ENCODE results near the gene CLRN1. TPM values are rescaled to one million over a fixed set of nuclear protein-coding genes. Genes with fewer than 3 reads are reported as not detected.

Gene CLRN1
- total RNA-seq, 4 donors from 2014 or later: not detected

GRCh38 chr3:150978566-150979148, 6.1 kb upstream of the CLRN1 start:
- TF ChIP-seq POLR2AphosphoS5 (IDR thresholded peaks at IDR 0.05): no peak
- no peak for TF ChIP-seq POLR2A (IDR thresholded peaks at IDR 0.05)
- no peak for TF ChIP-seq EP300 (IDR thresholded peaks at IDR 0.05)
- TF ChIP-seq, protein P1, sequence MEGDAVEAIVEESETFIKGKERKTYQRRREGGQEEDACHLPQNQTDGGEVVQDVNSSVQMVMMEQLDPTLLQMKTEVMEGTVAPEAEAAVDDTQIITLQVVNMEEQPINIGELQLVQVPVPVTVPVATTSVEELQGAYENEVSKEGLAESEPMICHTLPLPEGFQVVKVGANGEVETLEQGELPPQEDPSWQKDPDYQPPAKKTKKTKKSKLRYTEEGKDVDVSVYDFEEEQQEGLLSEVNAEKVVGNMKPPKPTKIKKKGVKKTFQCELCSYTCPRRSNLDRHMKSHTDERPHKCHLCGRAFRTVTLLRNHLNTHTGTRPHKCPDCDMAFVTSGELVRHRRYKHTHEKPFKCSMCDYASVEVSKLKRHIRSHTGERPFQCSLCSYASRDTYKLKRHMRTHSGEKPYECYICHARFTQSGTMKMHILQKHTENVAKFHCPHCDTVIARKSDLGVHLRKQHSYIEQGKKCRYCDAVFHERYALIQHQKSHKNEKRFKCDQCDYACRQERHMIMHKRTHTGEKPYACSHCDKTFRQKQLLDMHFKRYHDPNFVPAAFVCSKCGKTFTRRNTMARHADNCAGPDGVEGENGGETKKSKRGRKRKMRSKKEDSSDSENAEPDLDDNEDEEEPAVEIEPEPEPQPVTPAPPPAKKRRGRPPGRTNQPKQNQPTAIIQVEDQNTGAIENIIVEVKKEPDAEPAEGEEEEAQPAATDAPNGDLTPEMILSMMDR (IDR thresholded peaks at IDR 0.05): no peak
- Histone ChIP-seq H3K36me3 (no peaks in the 10 kb centered on the region), H3K27me3 (no peaks in the 10 kb centered on the region), H3K27ac (no peak overlapping the region), H3K4me1 (no peaks in the 10 kb centered on the region), H3K9me3 (no peaks in the 10 kb centered on the region), H3K4me3 (no peak overlapping the region)
- WGBS, 2 donors (ENCODE audit: low coverage in 1 of 2): 85 to 91% methylated on average over 2 to 4 of the region's 4 CpGs
- ATAC-seq: no peak

- 58 to 73% methylated on average over 3 of the region's 3 CpGs for WGBS, 2 donors (ENCODE audit: low coverage in 1 of 2)
Observed at GRCh38 chr3:150975992-150976368, 3.5 kb upstream of the CLRN1 start.

DNA sequence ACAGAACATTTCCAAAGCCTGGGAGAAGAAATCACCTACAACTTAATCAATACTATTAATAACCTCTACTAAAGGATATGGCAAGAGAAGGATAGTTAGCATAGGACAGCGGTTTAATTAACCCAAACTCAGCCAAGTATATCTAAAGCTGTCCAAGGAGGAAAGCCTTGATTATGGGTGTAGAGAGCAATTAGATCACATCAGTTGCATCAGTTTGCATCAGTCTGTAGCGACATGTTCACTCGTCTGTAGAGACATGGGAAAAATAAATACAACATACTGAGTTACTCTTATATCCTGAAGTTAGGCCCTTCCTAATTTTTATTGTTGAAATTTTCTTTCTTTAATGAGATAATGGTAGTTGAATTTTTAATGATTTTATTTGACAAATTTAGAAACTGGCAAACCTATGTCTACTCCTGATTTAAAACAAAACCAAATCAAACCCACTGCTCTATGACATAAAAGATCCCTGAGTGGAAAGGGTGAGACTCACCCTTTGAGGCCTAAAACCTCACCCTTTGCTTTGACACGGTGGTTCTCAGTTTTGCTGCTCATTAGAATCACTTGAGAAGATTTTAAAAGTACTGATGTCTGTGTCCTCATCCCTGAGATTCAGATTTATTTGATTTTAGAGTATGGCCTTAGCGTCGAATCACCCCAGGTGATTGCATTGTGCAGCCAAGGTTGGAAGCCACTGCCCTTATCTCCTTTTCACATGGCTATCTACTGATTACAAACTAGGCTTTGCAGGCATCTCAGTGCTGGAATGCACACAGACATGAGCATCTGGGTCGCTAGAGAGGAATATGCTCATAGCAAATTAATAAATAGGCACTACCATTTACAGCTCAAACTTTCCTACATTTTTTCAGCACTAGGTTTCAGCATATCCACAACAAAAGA, 2.8 kb upstream of the CLRN1 start:
- Histone ChIP-seq H3K4me1 (no peaks in the 10 kb centered on the region), H3K4me3 (no peak overlapping the region), H3K27ac (no peak overlapping the region), H3K9me3 (no peaks in the 10 kb centered on the region), H3K27me3 (no peaks in the 10 kb centered on the region), H3K36me3 (no peaks in the 10 kb centered on the region)
- 63 to 65% methylated on average over 6 to 7 of the region's 7 CpGs for WGBS, 2 donors (ENCODE audit: low coverage in 1 of 2)
- ATAC-seq: no peak
- TF ChIP-seq POLR2AphosphoS5 (IDR thresholded peaks at IDR 0.05): no peak
- TF ChIP-seq POLR2A (IDR thresholded peaks at IDR 0.05): no peak
- no peak for TF ChIP-seq EP300 (IDR thresholded peaks at IDR 0.05)
- TF ChIP-seq, protein P1 (IDR thresholded peaks at IDR 0.05): no peak

More at GRCh38 chr3:150975992-150976368, 3.5 kb upstream of the CLRN1 start:
- Histone ChIP-seq H3K36me3 (no peaks in the 10 kb centered on the region), H3K4me1 (no peaks in the 10 kb centered on the region), H3K27me3 (no peaks in the 10 kb centered on the region), H3K9me3 (no peaks in the 10 kb centered on the region), H3K4me3 (no peak overlapping the region), H3K27ac (no peak overlapping the region)
- TF ChIP-seq EP300 (IDR thresholded peaks at IDR 0.05): no peak
- no peak for TF ChIP-seq POLR2A (IDR thresholded peaks at IDR 0.05)
- TF ChIP-seq POLR2AphosphoS5 (IDR thresholded peaks at IDR 0.05): no peak
- TF ChIP-seq, protein P1 (IDR thresholded peaks at IDR 0.05): no peak
- ATAC-seq: no peak

DNA sequence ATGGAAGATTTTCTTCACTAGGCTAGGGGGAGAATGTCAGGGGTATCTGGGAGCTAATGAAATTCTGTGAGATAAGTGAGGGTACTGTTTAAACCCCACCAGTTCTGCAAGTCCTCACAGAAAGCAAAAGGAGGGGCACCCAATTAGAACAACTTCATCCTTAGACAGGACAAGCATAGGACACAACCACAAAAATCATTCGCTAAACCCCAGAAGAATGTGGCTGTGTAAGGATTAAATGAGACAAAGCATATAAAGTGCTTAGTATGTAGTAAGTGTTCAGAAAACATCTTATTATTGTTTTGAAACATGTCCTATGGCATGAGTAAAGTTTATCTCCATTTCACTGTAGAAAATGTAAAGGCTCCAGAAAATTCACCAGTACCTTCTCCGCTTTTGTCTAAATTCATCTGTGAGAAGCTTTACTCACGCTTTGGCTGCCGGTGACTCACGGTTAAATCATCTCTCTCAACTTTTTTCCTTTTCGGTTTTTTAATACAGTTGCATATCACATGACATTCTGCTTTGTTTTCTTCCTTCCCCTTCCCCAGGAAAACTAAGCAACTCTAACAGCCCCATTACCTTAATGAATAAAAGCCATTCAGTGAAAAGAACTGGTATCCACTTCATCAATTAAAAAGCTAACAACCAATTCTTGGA, 1.7 kb downstream of the CLRN1 start:
- Histone ChIP-seq H3K27ac (no peak overlapping the region), H3K27me3 (no peaks in the 10 kb centered on the region), H3K9me3 (no peaks in the 10 kb centered on the region), H3K36me3 (no peaks in the 10 kb centered on the region), H3K4me1 (no peaks in the 10 kb centered on the region), H3K4me3 (no peak overlapping the region)
- TF ChIP-seq POLR2A (IDR thresholded peaks at IDR 0.05): no peak
- TF ChIP-seq POLR2AphosphoS5 (IDR thresholded peaks at IDR 0.05): no peak
- TF ChIP-seq EP300 (IDR thresholded peaks at IDR 0.05): no peak
- TF ChIP-seq, protein P1 (IDR thresholded peaks at IDR 0.05): no peak
- ATAC-seq: no peak
- 59 to 69% methylated on average over 6 of the region's 6 CpGs for WGBS, 2 donors (ENCODE audit: low coverage in 1 of 2)
